Colonic mucosa (tissue), 4 donors: Measurements from ENCODE around the gene F7. TPM values are rescaled to one million over a fixed set of nuclear protein-coding genes. Genes with fewer than 3 reads are reported as not detected.

Experiments used
- DNase-seq: peaks from one replicate; pipeline ENCODE4 v3.0.0-alpha.2; 2020
- H3K27ac ChIP-seq: fragments of 200-600 bp; one replicate; pipeline ENCODE4 v1.8.0; 2021
- H3K27me3 ChIP-seq: fragments of 200-600 bp; one replicate; pipeline ENCODE4 v1.8.0; 2021
- H3K36me3 ChIP-seq: fragments of 200-600 bp; one replicate; pipeline ENCODE4 v1.8.0; 2021
- H3K4me1 ChIP-seq: fragments of 200-600 bp; one replicate; pipeline ENCODE4 v1.8.0; 2021; ENCODE audit warnings: mild to moderate bottlenecking
- H3K4me3 ChIP-seq: fragments of 200-600 bp; one replicate; pipeline ENCODE4 v1.8.0; 2021
- H3K9ac ChIP-seq, 2 donors: one replicate each; pipeline ENCODE4 v1.7.0; 2013; ENCODE audit warnings: control low read depth in 2 of 2, low read depth in 2 of 2, low read length in 2 of 2
- H3K9me3 ChIP-seq: fragments of 200-600 bp; one replicate; pipeline ENCODE4 v1.8.0; 2021
- intact Hi-C: fragments of 100-400 bp; cut with DNase I; formaldehyde crosslinking; loops from one replicate; pipeline ENCODE4 v1.14.1; 2022
- total RNA-seq, 2 donors: library from RNA; stranded (reverse); fragmentation: NEBNext Ultra II Directional in 1 of 2; extraction: Animal tissue kit (Norgen Biotek cat#: 25700) in 1 of 2; gene quantifications; one replicate each; pipeline ENCODE4 v1.2.1, GENCODE V29; 2021
- TF ChIP-seq, protein P1 (sequence below): fragments of 200-600 bp; IDR thresholded peaks from one replicate; pipeline ENCODE4 v1.8.0; 2022; ENCODE audit warnings: antibody characterized with exemption, mild to moderate bottlenecking
- donor health status: healthy.
- donor health status: DM: no; HTN: no; CAD: no.
- donor health status: DM: no; HTN: no; CAD: no.

Gene F7
- total RNA-seq, 2 donors from 2014 or later, result 0.11 to 0.12 TPM

DNA sequence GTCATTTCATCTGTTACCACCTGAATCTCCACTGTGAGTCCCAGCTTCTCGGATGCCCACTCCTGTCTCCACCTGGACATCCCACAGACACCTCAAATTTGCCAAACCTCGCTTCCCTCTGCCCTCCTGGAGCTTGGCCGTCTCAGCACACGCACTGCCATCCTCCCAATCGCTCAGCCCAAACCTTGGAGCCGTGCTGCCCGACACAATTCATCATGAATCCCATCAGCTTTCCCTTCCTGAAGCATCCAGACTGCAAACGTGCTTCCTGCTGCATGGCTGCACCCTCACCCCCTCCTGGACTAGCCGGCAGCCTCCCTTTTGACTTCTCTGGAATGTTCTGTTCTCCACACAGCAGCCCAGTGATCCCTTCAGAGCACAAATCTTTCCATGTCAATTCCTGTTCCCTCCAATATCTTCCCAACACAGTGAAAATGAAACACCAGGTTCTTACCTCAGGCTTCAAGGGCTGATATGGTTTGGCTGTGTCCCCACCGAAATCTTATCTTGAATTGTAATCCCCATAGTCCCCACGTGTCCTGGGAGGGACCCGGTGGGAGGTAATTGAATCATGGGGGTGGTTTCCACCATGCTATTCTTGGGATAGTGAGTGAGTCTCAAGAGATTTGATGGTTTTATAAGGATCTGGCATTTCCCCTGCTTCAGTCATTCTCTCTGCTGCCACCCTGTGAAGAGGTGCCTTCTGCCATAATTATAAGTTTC is 51.8 kb downstream of the F7 start:
- H3K27me3 ChIP-seq, result no peaks in the 10 kb centered on the region
- peaks cover 5% of the 10 kb centered on the region for H3K4me1 ChIP-seq
- TF ChIP-seq, protein P1, sequence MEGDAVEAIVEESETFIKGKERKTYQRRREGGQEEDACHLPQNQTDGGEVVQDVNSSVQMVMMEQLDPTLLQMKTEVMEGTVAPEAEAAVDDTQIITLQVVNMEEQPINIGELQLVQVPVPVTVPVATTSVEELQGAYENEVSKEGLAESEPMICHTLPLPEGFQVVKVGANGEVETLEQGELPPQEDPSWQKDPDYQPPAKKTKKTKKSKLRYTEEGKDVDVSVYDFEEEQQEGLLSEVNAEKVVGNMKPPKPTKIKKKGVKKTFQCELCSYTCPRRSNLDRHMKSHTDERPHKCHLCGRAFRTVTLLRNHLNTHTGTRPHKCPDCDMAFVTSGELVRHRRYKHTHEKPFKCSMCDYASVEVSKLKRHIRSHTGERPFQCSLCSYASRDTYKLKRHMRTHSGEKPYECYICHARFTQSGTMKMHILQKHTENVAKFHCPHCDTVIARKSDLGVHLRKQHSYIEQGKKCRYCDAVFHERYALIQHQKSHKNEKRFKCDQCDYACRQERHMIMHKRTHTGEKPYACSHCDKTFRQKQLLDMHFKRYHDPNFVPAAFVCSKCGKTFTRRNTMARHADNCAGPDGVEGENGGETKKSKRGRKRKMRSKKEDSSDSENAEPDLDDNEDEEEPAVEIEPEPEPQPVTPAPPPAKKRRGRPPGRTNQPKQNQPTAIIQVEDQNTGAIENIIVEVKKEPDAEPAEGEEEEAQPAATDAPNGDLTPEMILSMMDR, result no peak
- H3K9ac ChIP-seq, result no peak overlapping the region
- no peak for DNase-seq
- intact Hi-C loops, result loop anchor here (5.0 kb wide), 1 partner anchor 50 kb away; the partner anchor contains the start of genes CUL4A and PCID2
- no peak overlapping the region for H3K4me3 ChIP-seq
- H3K9me3 ChIP-seq, result no peaks in the 10 kb centered on the region
- H3K27ac ChIP-seq, result no peak overlapping the region
- H3K36me3 ChIP-seq, result no peaks in the 10 kb centered on the region

DNA sequence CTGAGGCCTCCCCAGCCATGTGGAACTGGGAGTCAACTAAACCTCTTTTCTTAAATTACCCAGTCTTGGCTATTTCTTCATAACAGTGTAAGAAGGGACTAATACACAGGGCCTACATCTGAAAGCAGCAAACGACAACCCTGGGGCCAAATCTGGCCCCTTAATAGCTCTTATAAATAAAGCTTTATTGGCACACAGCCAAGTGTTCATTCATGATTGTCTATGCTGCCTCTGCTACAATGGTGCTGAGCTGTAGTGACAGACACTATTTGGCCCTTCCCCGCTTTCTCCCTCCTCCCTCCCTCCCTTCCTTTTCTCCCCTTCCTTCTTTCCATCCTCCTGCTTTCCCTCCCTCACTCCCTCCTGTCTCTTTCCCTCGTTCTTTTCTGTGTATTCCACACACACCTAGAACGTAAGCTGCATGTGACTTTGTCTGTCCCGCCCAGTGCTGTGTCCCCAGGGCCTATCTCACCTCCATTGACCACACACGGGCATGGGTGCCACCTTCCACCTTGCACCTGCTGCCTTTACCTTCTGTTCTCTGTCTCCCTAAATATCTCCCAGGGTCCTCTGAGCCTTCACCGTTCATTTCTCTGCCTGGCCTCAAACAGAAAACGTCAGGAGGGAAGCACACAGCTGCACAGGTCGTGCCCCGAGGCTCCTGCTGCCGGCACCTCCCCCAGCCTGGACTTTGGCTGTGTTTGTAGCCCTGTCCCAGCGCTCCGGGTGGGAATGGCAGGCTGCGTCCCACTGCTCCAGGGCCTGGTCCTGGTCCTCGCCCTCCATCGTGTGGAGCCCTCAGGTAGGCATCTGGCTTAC is 52.5 kb downstream of the F7 start, which contains the start of gene PROZ:
Gene PROZ (plus strand): TSS at position 720 of the 819 bp plus-strand sequence. CDS start 13 bp downstream, at position 733.
- no peaks in the 10 kb centered on the region for H3K9me3 ChIP-seq
- intact Hi-C loops, result loop anchor here (5.0 kb wide), 1 partner anchor 49 kb away; the partner anchor contains the start of genes CUL4A and PCID2
- no peak for DNase-seq
- H3K27ac ChIP-seq, result no peak within 1 kb of the TSS
- no peak within 1 kb of the TSS for H3K9ac ChIP-seq
- TF ChIP-seq, protein P1, result no peak
- H3K36me3 ChIP-seq, result no peaks in the 10 kb centered on the region
- peaks cover 4% of the 10 kb centered on the region for H3K4me1 ChIP-seq
- no peak within 1 kb of the TSS for H3K4me3 ChIP-seq
- no peaks in the 10 kb centered on the region for H3K27me3 ChIP-seq

DNA sequence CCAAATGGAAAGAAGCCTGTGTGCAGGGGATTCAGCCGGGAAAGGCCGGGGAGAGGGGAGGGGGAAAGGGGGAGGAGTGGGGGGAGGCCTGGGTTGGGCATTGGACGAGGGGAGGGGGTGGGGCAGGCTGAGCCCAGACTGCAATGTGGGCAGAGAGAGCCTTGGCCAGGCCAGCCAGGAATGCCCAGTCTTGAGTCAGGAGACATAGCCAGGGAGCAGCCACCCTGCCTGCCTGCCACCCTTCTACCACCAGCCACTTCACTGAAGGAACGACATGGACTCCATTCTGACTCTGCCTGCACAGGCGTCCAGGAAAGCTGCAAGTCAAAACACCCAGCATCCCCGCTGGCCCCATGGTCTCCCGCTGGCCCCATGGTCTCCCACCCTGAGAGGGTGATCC is 53.4 kb downstream of the F7 start:
- Histone ChIP-seq H3K27me3 (no peaks in the 10 kb centered on the region), H3K4me3 (no peak overlapping the region), H3K9me3 (no peaks in the 10 kb centered on the region), H3K36me3 (no peaks in the 10 kb centered on the region), H3K27ac (no peak overlapping the region), H3K9ac (no peak overlapping the region), H3K4me1 (no peaks in the 10 kb centered on the region)
- intact Hi-C loops, result loop anchor here (5.0 kb wide), 1 partner anchor 48 kb away; the partner anchor contains the start of genes CUL4A and PCID2
- DNase-seq, result no peak
- TF ChIP-seq, protein P1, result no peak

DNA sequence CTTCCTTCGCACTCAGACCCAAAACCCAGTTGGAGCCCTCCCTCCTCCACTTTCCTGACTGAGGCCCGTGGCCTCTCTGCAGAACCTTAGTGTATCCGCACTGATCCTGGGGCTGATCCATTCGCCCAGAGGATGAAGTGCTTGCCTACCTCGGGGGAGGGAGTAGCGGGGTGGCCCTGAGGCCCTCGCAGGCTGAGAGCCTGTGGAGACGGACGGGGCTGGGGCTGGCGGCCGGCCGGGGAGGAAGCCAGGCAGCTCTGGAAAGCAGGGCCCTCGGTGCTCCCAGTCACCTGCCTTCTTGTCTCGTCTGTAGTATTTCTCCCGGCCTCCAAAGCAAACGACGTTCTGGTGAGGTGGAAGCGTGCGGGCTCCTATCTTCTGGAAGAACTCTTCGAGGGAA is 54.1 kb downstream of the F7 start:
- Histone ChIP-seq H3K27ac (no peak overlapping the region), H3K27me3 (no peaks in the 10 kb centered on the region), H3K9me3 (no peaks in the 10 kb centered on the region), H3K4me3 (no peak overlapping the region), H3K4me1 (no peaks in the 10 kb centered on the region), H3K36me3 (no peaks in the 10 kb centered on the region), H3K9ac (no peak overlapping the region)
- intact Hi-C loops, result loop anchor here (5.0 kb wide), 1 partner anchor 48 kb away; the partner anchor contains the start of genes CUL4A and PCID2
- no peak for DNase-seq
- TF ChIP-seq, protein P1, result no peak

DNA sequence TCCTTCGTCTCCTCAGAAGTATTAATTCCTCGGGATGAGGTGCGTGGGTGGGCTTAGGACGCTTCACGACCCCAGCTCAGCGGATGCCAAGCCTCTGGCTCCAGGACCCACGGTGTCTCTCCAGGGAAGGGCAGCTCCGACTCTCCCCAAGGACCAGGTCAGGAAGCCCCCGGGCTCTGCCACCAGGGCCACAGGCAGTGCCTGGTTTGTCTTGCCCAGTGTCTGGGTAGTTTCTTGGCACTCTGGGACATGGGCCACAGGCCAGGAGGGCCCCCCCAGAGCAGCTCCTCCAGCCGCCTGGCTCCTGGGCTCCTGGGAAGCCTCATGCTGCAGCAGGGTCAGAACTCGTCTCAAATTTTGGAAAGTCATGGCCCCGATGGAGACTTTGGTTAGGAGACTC is 55.4 kb downstream of the F7 start:
- H3K4me3 ChIP-seq, result no peak overlapping the region
- no peaks in the 10 kb centered on the region for H3K9me3 ChIP-seq
- no peak overlapping the region for H3K9ac ChIP-seq
- no peaks in the 10 kb centered on the region for H3K36me3 ChIP-seq
- no peaks in the 10 kb centered on the region for H3K27me3 ChIP-seq
- TF ChIP-seq, protein P1, result no peak
- DNase-seq, result no peak
- no peaks in the 10 kb centered on the region for H3K4me1 ChIP-seq
- intact Hi-C loops, result no loop called here
- H3K27ac ChIP-seq, result no peak overlapping the region
